Neuron (in vitro differentiated cells): ENCODE measurements around the gene PTPN2.
A peak's percentile ranks its signal among the peaks of the same experiment; 100 is the strongest.

Source experiments
- H2AFZ ChIP-seq: one replicate; pipeline ENCODE4 v1.6.1; 2013; ENCODE audit warnings: low read depth, mild to moderate bottlenecking, inconsistent platforms, low read length, moderate library complexity
- H3K27me3 ChIP-seq: one replicate; pipeline ENCODE4 v1.6.1; 2013; ENCODE audit warnings: low read length; ENCODE audit not compliant: insufficient read depth
- H3K36me3 ChIP-seq: one replicate; pipeline ENCODE4 v1.6.1; 2013; ENCODE audit warnings: low read length; ENCODE audit not compliant: insufficient read depth
- H3K4me1 ChIP-seq: one replicate; pipeline ENCODE4 v1.6.1; 2013; ENCODE audit warnings: low read length; ENCODE audit not compliant: insufficient read depth
- H3K4me3 ChIP-seq: 2 replicates; pipeline ENCODE4 v1.5.1; 2013; ENCODE audit warnings: mild to moderate bottlenecking, low read length, moderate library complexity
- H3K9me3 ChIP-seq: one replicate; pipeline ENCODE4 v1.6.1; 2013; ENCODE audit warnings: low read length

PTPN2 gene

DNA sequence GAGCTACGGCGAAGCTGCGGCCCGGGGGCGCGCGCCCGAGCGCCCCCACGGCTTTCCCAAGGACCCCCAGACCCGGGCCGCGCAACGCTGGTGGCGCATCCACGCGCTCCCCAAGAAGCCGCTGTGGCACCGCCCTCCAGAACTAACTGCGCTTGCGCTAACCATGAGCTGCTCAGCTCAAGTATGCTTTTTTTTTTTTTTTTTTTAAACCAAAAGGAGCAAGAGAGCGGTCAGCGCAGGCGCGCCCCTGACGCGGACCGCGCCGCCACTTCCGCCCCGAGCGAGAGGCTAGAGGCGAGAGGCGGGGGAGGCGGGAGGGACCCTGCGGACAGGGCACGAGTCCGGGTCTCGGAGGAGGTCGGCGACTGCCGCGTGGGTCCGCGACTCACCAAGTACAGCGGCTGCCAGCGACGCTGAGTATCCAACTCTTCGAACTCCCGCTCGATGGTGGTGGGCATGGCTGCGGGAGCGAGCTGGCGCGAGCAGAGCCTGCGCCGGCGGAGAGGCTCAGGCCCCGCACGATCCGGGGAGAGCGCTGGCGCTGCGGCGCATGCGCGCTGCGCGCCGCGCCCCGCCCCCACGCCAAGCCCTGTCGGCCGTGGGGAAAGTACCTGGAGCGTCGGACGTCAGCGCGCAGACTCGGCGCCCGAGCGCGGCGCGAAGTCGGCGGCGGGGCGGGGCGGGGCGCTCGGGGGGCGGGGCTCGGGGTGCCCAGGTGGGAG lies at the start of gene PTPN2:
PTPN2 (minus strand) TSS at position 554 of the 722 bp plus-strand sequence; CDS start at position 458, 96 bp downstream.
- Histone ChIP-seq H3K36me3 (no peaks in the 10 kb centered on the region), H3K4me1 (peaks cover 22% of the 10 kb centered on the region), H2AFZ (peak within 1 kb of the TSS; percentile 78), H3K9me3 (no peaks in the 10 kb centered on the region), H3K4me3 (peak within 1 kb of the TSS; percentile 74), H3K27me3 (no peaks in the 10 kb centered on the region)

DNA sequence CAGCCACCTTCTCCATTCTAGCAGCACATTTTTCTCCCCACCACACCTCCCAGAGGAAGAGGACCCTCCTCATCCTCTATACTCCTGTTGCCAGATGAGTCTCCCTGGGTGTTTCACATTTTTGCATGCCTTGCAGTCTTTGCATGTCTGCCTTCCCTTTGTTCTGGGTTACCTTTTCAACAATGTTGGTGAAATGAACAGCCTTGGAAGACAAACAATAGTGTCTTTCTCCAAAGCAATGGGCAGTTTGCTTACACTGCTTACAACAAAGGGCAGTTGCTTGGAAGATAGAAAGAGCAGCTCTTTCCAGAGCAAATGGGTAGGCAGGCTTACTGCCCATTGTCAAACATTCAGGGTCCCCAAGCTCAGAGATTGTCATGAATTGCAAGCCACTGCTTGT lies 49.3 kb upstream of the PTPN2 start:
- no peak overlapping the region for H3K4me3 ChIP-seq
- H3K27me3 ChIP-seq = no peaks in the 10 kb centered on the region
- no peak overlapping the region for H2AFZ ChIP-seq
- H3K9me3 ChIP-seq = no peaks in the 10 kb centered on the region
- H3K36me3 ChIP-seq = no peaks in the 10 kb centered on the region
- H3K4me1 ChIP-seq = peaks cover 8% of the 10 kb centered on the region

DNA sequence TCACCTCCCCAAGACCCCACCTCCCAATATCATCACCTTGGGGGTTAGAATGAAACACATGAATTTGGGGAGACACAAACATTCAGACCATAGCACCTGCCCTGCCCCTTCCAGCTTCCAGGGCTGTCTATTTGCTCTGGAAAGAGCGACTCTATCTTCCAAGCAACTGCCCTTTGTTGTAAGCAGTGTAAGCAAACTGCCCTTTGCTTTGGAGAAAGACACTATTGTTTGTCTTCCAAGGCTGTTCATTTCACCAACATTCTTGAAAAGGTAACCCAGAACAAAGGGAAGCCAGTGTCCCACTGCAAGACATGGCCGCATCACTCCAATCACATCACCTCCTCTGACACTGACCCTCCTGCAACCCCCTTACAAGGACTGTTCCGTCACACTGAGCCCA lies 46.9 kb upstream of the PTPN2 start:
- Histone ChIP-seq H3K36me3 (no peaks in the 10 kb centered on the region), H2AFZ (no peak overlapping the region), H3K4me1 (peaks cover 8% of the 10 kb centered on the region), H3K27me3 (no peaks in the 10 kb centered on the region), H3K4me3 (no peak overlapping the region), H3K9me3 (no peaks in the 10 kb centered on the region)

DNA sequence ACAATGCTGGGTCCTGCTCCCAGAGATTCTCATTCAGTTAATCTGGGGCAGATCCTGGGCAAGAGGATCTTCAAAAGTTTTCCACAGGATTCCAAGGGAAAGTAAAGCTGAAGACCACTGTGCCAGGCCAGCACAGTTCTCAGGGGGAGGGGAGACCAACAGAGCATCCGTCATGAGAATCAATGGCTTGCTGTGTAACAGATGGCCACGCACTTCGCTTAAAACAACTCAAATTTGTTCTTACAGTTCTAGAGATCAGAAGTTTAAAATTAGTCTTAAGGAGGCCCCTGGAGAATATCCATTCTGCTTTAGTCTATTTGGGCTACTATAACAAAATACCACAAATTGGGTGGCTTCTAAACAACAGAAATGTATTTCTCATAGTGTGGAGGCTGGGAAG lies 46.3 kb upstream of the PTPN2 start:
- no peaks in the 10 kb centered on the region for H3K27me3 ChIP-seq
- no peak overlapping the region for H2AFZ ChIP-seq
- no peaks in the 10 kb centered on the region for H3K36me3 ChIP-seq
- no peaks in the 10 kb centered on the region for H3K9me3 ChIP-seq
- peaks cover 8% of the 10 kb centered on the region for H3K4me1 ChIP-seq
- H3K4me3 ChIP-seq = no peak overlapping the region

DNA sequence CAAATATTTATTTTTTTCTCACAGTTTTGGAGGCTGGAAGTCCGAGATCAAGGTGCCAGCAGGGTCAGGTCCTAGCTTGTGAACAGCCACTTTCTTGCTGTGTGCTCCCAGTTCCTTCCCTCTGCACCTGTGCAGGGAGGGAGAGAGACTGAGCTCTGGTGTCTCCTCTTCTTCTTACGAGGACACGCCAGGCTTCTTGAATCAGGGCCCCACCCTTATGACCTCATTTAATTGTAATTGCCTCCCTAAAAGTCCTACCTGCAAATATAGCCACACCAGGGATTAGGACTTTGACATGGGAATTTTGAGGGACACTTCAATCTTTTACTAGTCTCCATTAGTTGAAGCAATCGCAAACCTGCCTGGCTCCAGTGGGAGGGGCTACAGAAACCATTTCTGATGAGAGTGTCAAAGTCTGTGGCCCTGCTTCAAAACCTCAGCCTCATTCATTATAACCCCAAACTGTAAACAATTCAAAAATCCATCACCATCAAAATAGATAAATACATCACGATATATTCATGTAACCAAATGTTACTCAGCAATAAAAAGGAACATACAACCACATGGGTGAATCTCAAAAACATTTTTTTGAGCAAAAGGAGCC lies 45.5 kb upstream of the PTPN2 start:
- peaks cover 8% of the 10 kb centered on the region for H3K4me1 ChIP-seq
- no peaks in the 10 kb centered on the region for H3K27me3 ChIP-seq
- H3K36me3 ChIP-seq = no peaks in the 10 kb centered on the region
- no peaks in the 10 kb centered on the region for H3K9me3 ChIP-seq
- H2AFZ ChIP-seq = no peak overlapping the region
- H3K4me3 ChIP-seq = no peak overlapping the region

DNA sequence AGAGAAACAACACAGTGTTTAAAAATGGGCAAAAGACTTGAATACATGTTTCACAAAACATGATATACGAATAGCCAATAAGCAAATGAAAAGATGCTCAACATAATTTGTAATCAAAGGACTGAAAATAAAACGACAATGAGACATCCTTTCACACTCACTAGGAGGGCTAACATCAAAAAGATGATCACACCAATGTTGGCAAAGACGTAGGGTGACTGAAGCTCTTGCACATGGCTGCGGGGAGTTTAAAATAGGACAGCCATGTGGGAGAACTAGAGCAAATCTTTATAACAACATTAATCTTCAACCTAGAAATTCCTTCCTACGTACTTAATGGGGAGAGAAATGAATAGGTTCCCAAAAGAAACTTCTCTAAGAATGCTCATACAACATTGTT lies 44.6 kb upstream of the PTPN2 start:
- H3K27me3 ChIP-seq = no peaks in the 10 kb centered on the region
- H3K36me3 ChIP-seq = no peaks in the 10 kb centered on the region
- H3K9me3 ChIP-seq = no peaks in the 10 kb centered on the region
- peaks cover 7% of the 10 kb centered on the region for H3K4me1 ChIP-seq
- no peak overlapping the region for H2AFZ ChIP-seq
- H3K4me3 ChIP-seq = no peak overlapping the region

DNA sequence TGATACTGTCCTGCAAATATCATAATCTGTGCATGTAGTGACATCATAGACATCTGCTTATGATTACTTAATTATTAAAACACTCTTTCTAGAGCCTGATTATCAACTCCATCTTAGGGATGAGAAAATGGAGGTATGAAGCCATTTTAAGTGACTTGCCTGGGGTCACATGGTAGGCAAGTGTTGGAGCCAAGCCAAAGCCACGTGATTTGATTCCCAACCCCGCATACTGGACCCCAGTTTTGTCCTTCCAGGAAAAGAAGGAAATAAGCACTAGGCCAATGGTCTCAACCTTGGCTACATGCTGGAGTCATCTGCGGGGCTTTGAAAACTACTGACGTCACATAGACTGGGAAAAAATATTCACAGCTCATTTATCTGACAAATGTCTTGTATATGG lies 44.2 kb upstream of the PTPN2 start:
- Histone ChIP-seq H3K27me3 (no peaks in the 10 kb centered on the region), H3K36me3 (no peaks in the 10 kb centered on the region), H3K4me1 (peaks cover 3% of the 10 kb centered on the region), H3K4me3 (no peak overlapping the region), H2AFZ (no peak overlapping the region), H3K9me3 (no peaks in the 10 kb centered on the region)

DNA sequence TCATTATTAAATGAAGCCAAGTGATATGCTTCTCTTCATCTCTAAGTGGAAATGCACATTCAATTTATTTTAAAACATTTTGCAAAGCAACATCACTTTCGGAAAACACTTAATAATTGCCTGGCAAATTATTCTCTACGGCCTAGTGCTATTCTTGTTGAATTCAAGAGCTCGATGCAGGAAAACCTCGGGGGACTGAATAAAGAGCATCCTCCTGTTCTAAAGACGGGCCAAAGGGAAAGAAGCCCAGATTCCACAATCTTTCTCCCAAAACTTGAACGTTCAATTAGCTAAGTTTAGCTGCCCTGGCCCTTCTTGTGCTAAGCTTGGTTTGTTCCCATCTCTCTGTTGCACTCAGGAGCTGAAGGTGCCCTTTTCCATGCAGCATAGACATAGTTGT lies 40.6 kb upstream of the PTPN2 start:
- Histone ChIP-seq H3K4me3 (no peak overlapping the region), H3K9me3 (no peaks in the 10 kb centered on the region), H3K4me1 (no peaks in the 10 kb centered on the region), H2AFZ (no peak overlapping the region), H3K36me3 (no peaks in the 10 kb centered on the region), H3K27me3 (no peaks in the 10 kb centered on the region)

DNA sequence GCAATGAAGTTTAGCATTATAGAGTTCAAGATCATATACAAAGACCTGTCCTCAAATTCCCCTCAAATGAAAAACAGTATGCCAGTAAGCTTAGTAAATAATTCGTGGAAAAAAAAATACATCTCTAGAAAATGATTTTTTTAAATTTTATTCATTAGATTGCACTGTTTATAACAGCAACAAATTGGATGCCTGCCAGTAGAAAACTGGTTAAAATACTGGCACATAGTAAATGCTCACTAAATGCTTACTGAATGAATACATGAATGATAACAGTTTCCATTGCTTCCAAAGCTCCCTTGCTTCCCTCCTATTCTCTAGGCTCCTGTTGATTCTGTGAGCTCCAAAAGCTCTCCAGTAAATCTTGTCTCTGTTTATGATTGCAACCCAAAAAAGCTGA lies 38.2 kb upstream of the PTPN2 start:
- H3K36me3 ChIP-seq = no peaks in the 10 kb centered on the region
- H3K9me3 ChIP-seq = no peaks in the 10 kb centered on the region
- H3K4me1 ChIP-seq = no peaks in the 10 kb centered on the region
- no peaks in the 10 kb centered on the region for H3K27me3 ChIP-seq
- H3K4me3 ChIP-seq = no peak overlapping the region
- no peak overlapping the region for H2AFZ ChIP-seq

DNA sequence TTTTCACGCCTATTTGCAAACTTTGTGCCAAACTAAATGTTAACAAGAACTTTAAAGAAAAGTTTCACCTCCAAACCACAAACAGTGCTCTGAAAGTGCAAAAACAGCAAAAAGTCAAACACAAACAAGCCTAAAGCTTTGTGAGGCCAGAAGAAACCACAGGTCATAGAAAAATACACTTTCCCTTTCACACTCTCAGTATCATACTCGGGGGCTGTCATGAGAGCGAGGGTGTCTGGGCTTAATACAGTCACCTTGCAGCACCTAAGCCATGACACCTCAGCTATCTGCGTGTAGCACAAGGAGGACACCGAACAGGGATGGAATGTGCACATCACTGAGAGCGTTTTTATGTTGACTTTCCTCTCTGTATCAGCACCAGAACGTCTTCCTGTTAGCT lies 37.1 kb upstream of the PTPN2 start:
- no peaks in the 10 kb centered on the region for H3K9me3 ChIP-seq
- H3K4me1 ChIP-seq = no peaks in the 10 kb centered on the region
- H3K27me3 ChIP-seq = no peaks in the 10 kb centered on the region
- no peak overlapping the region for H3K4me3 ChIP-seq
- H3K36me3 ChIP-seq = no peaks in the 10 kb centered on the region
- H2AFZ ChIP-seq = no peak overlapping the region

DNA sequence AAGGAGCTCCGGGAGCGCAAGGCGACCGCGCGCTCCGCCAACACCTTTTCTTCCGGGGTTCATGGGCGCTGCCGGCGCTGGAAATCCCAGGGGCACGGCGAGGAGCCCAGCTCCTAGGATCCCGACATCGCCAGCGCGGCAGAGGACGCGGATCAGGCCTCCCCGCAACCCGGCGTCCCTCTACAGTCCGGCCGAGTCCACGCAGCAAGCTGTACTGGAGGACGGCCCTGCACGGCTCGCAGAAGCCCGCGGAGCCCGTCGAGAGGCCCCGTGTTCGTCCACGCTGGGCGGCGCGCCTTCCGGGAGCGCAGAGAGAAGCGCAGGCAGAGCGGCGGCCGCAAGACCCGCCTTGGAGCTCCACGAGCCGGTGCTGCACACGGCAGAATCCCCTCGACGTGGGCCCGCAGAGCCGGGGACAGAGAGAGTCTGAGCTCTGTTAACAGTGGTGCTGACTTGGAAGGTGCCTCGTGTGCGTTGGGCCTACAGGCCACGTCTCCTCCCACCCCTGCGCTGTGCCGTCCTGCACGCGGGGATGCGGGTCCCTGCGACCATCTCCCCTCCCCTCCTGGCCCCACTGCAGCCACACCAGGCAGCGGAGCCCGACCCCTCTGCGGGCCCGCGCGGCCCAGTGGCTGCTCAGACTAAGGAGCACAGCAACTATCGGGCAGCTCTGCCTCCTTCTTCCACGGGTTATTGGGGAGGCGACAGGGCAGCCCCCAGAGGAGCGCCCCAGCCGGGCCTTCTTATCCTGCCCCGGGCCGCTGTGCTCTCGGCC lies 28.1 kb upstream of the PTPN2 start:
- Histone ChIP-seq H2AFZ (no peak overlapping the region), H3K9me3 (peaks cover 10% of the 10 kb centered on the region), H3K4me1 (no peaks in the 10 kb centered on the region), H3K4me3 (no peak overlapping the region), H3K27me3 (no peaks in the 10 kb centered on the region), H3K36me3 (no peaks in the 10 kb centered on the region)

DNA sequence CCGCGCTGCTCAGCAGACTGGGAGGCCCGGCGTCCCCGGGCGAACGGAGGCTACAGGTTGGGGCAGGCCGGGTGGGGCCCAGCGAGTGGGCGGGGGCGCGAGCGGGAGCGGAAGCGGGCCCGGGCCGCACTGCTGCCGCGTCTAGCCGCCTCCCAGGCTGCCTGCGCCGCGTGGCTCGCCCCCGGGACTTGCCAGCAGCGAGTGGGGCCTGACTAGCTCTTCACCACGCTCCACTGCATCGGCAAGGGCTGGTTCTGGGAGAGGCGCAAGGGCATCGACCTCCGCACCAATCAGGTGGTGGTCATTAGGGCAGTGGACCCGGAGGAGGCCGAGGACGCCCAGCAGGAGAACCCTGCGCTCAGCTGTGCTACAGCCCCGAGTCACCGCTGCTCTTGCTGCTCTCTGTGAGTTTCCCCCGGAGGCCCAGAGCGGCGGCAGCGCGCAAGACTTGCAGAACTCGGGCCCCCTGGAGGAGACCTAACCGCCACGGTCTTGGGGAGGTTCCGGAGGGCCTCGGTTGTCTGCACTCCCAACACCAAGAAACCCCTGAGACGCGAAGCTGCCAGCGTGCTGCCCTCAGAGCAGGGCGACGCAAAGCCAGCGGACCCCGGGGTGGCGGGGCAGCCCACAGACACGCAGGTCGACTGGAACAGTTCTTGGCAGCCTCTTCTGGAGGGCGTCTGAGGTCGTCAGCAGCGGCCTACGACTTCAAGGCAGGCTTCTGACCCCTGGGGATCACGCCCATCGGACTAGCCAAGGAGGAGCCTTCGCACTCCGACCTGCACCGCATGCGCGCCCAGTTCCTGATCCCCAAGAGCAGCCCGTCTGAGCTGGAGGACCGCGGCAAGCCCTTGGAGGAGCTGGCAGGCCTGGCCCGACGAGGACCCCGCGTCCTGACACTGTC lies 27.2 kb upstream of the PTPN2 start:
- H3K4me3 ChIP-seq = no peak overlapping the region
- H3K9me3 ChIP-seq = peaks cover 10% of the 10 kb centered on the region
- H3K36me3 ChIP-seq = no peaks in the 10 kb centered on the region
- H3K27me3 ChIP-seq = no peaks in the 10 kb centered on the region
- no peaks in the 10 kb centered on the region for H3K4me1 ChIP-seq
- no peak overlapping the region for H2AFZ ChIP-seq
